HUDEP-2 (cell line): ENCODE data around the gene CALML5.
"Not testable (repeated sequence)": the region's sequence is repeated elsewhere in the genome, so short reads cannot be mapped to it uniquely, and the experiment has no call there.

ENCODE experiments used
- DNase-seq, 76 experiments: peaks; one replicate each; lab custom pipeline; 2025; ENCODE audit not compliant: unreplicated experiment in 76 of 76; lab: John Stamatoyannopoulos, UW

CALML5 gene

DNA sequence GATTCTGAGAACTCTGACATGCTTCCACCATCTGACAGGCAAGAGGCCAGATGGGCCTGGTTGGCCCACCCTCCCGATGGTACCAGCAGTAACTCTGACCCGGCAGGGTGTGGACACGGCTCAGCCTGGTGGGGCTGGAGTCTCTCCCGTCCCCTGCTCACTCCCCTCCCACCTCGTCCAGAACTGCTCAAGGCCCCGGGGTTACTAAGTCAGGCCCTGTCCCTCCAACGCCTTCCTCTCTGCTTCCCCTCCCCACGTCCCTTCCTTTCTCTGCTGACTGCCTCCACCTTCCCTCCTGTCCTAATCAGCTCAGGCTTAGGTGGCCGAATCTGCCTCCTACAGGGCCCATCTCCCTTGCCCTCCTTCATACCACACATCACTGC is 12.5 kb downstream of the CALML5 start:
- DNase-seq, result no peak

DNA sequence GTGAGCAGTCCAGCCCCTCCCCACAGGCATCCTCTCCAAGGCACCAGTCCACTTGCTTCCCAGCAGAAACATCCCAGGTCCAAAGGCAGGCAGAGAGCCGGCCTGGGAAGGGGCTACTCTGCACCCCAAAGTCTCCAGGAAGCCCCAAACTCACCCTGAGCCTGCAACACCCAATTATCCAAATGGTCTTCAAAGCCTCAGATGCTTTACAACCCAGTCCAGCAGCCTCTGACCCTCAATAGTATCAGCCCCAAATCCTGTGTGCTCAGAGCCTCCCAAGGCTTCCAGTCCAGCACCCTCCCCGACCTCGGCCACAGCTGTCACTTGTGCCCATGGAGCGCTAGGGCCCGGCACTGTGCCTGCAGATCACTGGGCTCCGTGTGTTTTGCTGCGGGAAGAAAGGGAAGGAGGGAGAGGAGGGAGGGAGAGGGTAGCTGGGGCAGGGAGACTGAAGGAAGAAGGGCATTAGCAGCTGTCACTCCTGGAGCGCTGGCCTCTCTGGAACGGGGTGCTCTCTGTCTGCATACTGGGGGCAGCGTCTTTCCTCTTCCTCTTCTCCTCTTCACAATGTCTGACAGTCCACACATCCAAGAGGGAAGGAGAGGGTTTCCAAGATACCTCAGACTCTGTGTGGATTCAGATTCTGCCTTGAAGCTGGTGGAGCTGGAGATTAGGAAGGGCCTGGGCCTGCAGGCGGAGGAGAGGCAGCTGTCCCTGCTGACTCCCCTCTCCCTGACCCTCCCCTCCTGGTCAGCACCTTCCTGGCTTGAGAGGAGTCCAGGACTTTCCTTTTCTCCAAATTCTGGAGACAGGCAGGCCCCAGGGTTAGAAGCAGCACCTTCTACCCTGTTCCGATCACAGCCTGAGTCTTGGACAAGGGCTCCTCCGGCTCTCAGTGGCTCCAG is 13.2 kb downstream of the CALML5 start:
- no peak for DNase-seq

DNA sequence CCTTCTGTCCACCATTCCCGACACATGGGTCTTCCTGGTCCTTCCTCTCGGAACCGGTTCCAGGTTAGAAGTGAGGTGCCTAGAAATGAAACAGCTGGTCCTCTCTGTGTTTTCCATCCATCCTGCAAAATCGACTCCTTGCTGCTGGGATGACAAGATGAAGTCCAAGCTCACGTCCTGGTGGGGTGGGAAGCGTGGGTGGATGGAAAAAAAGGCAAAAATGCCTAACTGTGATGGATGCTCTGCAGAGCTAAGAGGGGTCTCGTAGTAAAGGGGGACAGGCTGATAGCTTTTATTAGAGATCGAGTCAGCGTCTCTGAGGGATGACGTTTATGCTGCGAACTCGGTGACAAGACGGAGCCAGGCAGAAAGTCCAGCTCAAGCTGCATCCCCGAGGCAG is 14.1 kb downstream of the CALML5 start:
- no peak for DNase-seq

GRCh38 chr10:5484205-5484604 is 15.2 kb downstream of the CALML5 start:
- DNase-seq, result peak in 1 of 76 experiments; percentile 0

DNA sequence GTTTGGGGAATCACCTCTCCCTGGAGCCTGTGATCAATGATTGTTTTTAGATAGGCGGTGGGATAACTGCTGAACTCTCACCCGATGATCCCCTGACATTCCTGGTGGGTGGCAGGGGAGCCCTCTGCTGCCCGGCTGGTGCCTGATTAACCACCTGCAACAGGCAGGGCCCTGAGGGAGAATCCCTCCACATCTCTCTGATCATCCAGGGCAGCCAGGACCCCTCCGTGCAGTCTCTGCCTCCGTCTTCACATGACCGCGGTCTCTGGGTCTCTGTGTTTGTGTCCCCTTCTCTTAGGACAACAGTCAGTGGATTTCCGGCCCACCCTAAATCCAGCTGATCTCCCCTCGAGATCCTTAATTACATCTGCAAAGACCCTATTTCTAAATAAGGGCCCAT is 17.4 kb downstream of the CALML5 start:
- DNase-seq, result no peak

GRCh38 chr10:5481121-5481520 is 18.2 kb downstream of the CALML5 start:
- DNase-seq, result no peak

- DNase-seq, result no peak
Measured at GRCh38 chr10:5480162-5480941, 19.0 kb downstream of the CALML5 start.

- DNase-seq, result peak in 59 of 76 experiments; percentile 7 to 82 (median 48)
Measured at GRCh38 chr10:5479481-5480161, 19.7 kb downstream of the CALML5 start.

- DNase-seq, result no peak
Measured at GRCh38 chr10:5478694-5479305, 20.6 kb downstream of the CALML5 start.

GRCh38 chr10:5477948-5478693 is 21.2 kb downstream of the CALML5 start:
- DNase-seq, result peak in 9 of 76 experiments; percentile 2 to 55 (median 26)

- no peak for DNase-seq
Measured at GRCh38 chr10:5476918-5477525, 22.3 kb downstream of the CALML5 start.

- DNase-seq, result not testable (repeated sequence)
Measured at GRCh38 chr10:5475974-5476807, 23.2 kb downstream of the CALML5 start.

DNA sequence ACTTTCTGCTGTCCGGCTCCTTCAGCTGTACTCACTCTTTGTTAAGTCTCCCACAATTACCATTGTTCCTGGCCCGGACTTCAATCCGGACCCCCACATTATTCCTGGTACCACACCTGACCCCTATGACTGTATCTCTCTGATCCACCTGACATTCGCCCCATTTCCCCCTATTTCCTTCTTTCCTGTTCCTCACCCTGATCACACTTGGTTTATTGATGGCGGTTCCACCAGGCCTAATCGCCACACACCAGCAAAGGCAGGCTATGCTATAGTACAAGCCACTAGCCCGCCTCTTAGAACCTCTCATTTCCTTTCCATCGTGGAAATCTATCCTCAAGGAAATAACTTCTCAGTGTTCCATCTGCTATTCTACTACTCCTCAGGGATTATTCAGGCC is 24.3 kb downstream of the CALML5 start:
- not testable (repeated sequence) for DNase-seq

- DNase-seq, result not testable (repeated sequence)
Measured at GRCh38 chr10:5474642-5475041, 24.7 kb downstream of the CALML5 start.

DNA sequence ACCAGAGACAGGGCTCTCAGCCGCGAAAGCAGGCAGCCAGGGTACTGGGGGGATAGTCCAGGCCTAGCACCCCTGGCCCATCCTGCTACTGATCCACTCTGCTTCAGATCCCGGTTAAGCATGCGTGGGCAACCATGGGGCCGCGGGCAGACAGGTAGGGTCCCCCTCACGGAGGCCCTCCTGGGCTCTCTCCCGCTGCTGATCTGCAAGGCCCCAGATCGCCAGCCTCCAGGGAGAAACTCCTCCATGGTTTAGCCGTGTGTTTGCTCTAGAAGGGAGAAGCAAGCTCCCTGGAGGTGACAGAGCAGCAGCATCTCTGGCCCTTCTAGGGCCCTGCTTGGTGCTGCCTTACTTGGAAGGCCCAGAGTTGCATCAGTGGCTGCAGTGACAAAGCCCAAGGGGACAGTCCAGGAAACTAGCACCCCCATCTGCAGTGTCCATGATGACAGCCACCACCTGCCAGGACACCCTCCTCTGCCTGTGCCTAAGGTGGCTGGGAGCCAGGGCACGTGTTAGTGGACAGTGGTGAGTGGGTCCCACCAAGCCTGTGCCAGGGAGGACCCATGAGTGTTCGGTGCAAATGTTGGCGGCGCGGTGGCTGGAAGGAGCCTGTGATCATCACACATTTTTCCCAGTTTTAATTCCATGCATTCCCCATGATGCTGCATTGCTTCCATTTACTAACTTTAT is 29.2 kb downstream of the CALML5 start:
- no peak for DNase-seq

GRCh38 chr10:5469353-5470061 is 29.9 kb downstream of the CALML5 start:
- DNase-seq, result no peak

GRCh38 chr10:5468262-5469106 is 30.9 kb downstream of the CALML5 start:
- no peak for DNase-seq
